ENCODE measurements around the gene ERBB4. TPM values are rescaled to one million over a fixed set of nuclear protein-coding genes. Genes with fewer than 3 reads are reported as not detected.

ERBB4 gene
- total RNA-seq, 3 donors from 2014 or later, result 1.6 to 53.1 (median 18.4) TPM

DNA sequence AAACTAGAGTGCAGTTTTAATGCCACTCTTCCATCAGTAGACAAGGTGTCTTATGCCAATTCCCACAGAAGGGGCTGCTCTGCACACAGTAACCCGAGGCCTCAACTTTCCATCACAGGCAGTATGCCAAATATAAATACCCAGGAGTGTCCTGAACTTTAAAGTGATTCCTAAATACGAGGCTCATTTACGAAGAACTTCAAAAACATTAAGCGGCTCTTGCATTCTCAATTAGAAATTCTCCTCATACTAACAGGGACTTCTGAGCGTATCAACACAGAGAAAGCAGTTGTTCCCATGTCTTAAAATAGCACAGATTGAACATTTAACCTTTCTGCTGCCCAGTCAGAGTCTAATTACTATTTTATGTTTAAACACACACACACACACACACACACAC is 638.6 kb downstream of the ERBB4 start:
- no peaks in the 10 kb centered on the region for H3K4me1 ChIP-seq
- TF ChIP-seq POLR2A (IDR thresholded peaks at IDR 0.05), result no peak
- no peak for TF ChIP-seq CTCF (IDR thresholded peaks at IDR 0.05)
- no peak for TF ChIP-seq POLR2AphosphoS5 (IDR thresholded peaks at IDR 0.05)
- H3K9me3 ChIP-seq, result no peaks in the 10 kb centered on the region
- H3K4me3 ChIP-seq, result no peak overlapping the region
- no peak for DNase-seq (ENCODE audit: low spot score in 2 of 2)
- H3K27ac ChIP-seq, result no peak overlapping the region
- no peaks in the 10 kb centered on the region for H3K27me3 ChIP-seq
- no peaks in the 10 kb centered on the region for H3K36me3 ChIP-seq
- intact Hi-C loops (cut with DNase I; ENCODE audit: low total_unique reads), result no loop called here

- no peaks in the 10 kb centered on the region for H3K4me1 ChIP-seq
- H3K27ac ChIP-seq, result no peak overlapping the region
- H3K4me3 ChIP-seq, result no peak overlapping the region
- TF ChIP-seq POLR2A (IDR thresholded peaks at IDR 0.05) (no peak), POLR2AphosphoS5 (IDR thresholded peaks at IDR 0.05) (no peak), CTCF (IDR thresholded peaks at IDR 0.05) (no peak)
- intact Hi-C loops (cut with DNase I; ENCODE audit: low total_unique reads), result no loop called here
- no peaks in the 10 kb centered on the region for H3K36me3 ChIP-seq
- no peaks in the 10 kb centered on the region for H3K9me3 ChIP-seq
- no peaks in the 10 kb centered on the region for H3K27me3 ChIP-seq
- DNase-seq (ENCODE audit: low spot score in 2 of 2), result no peak
Observed at GRCh38 chr2:211898702-211899101, 639.9 kb downstream of the ERBB4 start.

DNA sequence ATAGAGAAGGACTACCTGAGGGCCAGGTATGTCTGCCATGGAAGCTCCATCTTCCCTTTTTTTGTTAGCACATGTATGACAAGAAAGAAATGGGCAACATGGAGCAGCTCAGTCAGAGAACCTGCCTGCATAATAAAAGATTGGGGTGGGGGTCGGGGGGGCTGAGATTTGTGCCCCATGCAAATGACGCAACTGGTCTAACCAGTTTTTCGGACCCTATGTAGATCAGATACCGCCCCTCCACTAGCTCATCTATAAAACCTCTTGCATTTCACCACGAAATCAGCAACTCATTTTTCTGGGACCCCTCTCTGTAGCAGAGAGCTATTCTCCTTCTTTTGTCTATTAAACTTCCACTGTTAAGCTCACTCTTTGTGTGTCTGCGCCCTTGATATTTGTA is 657.2 kb downstream of the ERBB4 start:
- H3K4me3 ChIP-seq, result no peak overlapping the region

GRCh38 chr2:211879323-211879722 is 659.3 kb downstream of the ERBB4 start:
- no peaks in the 10 kb centered on the region for H3K9me3 ChIP-seq
- no peak overlapping the region for H3K4me3 ChIP-seq
- DNase-seq (ENCODE audit: low spot score in 2 of 2), result no peak
- intact Hi-C loops (cut with DNase I; ENCODE audit: low total_unique reads), result no loop called here
- no peaks in the 10 kb centered on the region for H3K27me3 ChIP-seq
- no peaks in the 10 kb centered on the region for H3K4me1 ChIP-seq
- H3K27ac ChIP-seq, result no peak overlapping the region
- no peaks in the 10 kb centered on the region for H3K36me3 ChIP-seq
- no peak for TF ChIP-seq POLR2AphosphoS5 (IDR thresholded peaks at IDR 0.05)
- TF ChIP-seq CTCF (IDR thresholded peaks at IDR 0.05), result no peak
- no peak for TF ChIP-seq POLR2A (IDR thresholded peaks at IDR 0.05)

More for the DNA sequence above, 657.2 kb downstream of the ERBB4 start:
- no peaks in the 10 kb centered on the region for H3K36me3 ChIP-seq
- no peaks in the 10 kb centered on the region for H3K4me1 ChIP-seq
- H3K27me3 ChIP-seq, result no peaks in the 10 kb centered on the region
- H3K27ac ChIP-seq, result no peak overlapping the region
- no peaks in the 10 kb centered on the region for H3K9me3 ChIP-seq
- DNase-seq (ENCODE audit: low spot score in 2 of 2), result no peak
- intact Hi-C loops (cut with DNase I; ENCODE audit: low total_unique reads), result no loop called here
- TF ChIP-seq POLR2A (IDR thresholded peaks at IDR 0.05) (no peak), POLR2AphosphoS5 (IDR thresholded peaks at IDR 0.05) (no peak), CTCF (IDR thresholded peaks at IDR 0.05) (no peak)

DNA sequence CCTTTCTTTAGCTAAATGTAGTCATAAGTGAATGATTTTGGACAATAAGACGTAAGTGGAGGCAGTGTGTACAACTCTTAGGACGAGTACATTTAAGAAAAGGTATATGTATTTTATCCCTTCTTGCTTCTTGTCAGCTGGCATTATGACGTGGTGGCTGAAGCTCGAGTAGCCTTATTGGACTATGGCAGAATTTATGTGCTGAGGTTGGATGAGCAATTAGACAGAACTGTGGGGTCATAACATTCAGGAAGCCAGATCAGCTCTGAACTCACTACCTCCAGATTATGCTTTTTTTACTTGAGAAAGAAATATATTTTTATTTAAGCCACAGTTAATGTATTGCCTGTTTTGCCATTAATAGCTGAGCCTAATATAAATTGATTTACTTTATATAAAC is 661.5 kb downstream of the ERBB4 start:
- Histone ChIP-seq H3K27ac (no peak overlapping the region), H3K36me3 (no peaks in the 10 kb centered on the region), H3K4me1 (no peaks in the 10 kb centered on the region), H3K4me3 (no peak overlapping the region), H3K27me3 (no peaks in the 10 kb centered on the region), H3K9me3 (no peaks in the 10 kb centered on the region)
- no peak for TF ChIP-seq CTCF (IDR thresholded peaks at IDR 0.05)
- intact Hi-C loops (cut with DNase I; ENCODE audit: low total_unique reads), result no loop called here
- DNase-seq (ENCODE audit: low spot score in 2 of 2), result no peak

All from breast epithelium (tissue), 4 donors.